H1 (cell line): Measurements from ENCODE around the gene KRTAP4-9. TPM values are rescaled to one million over a fixed set of nuclear protein-coding genes. Genes with fewer than 3 reads are reported as not detected.
"Not testable (repeated sequence)": the region's sequence is repeated elsewhere in the genome, so short reads cannot be mapped to it uniquely, and the experiment has no call there.

Source experiments
- CTCF ChIA-PET: fragments of 300-600 bp; sonication (Branson Sonifier 250); formaldehyde crosslinking; loops from one replicate; lab custom pipeline; 2021; ENCODE audit not compliant: partially characterized antibody; lab: Charles Lee
- POLR2A ChIA-PET: fragments of 300-600 bp; sonication (Branson Sonifier 250); formaldehyde crosslinking; loops from one replicate; lab custom pipeline; 2021; ENCODE audit warnings: inconsistent platforms; ENCODE audit not compliant: partially characterized antibody; lab: Charles Lee
- DNase-seq, 2 experiments: peaks; one replicate each; pipeline versions ENCODE4 v3.0.0 to v3.0.0-alpha.2; 2010 to 2022; ENCODE audit warnings: low spot score in 2 of 2, low read depth in 1 of 2, mixed read lengths in 1 of 2
- FAIRE-seq: peaks from 2 replicates; lab custom pipeline; 2011; peaks lifted over from hg19 to GRCh38; lab: Jason Lieb, UNC
- H2AFZ ChIP-seq: 2 replicates; pipeline ENCODE4 v1.8.1; 2012; ENCODE audit warnings: low read length, inconsistent platforms
- H2AK5ac ChIP-seq: 2 replicates; pipeline ENCODE4 v1.6.1; 2013; ENCODE audit warnings: low read depth, low read length
- H2BK120ac ChIP-seq: replicated peaks from 2 replicates; pipeline ENCODE3; 2013; ENCODE audit warnings: low read depth, low read length, inconsistent platforms
- H2BK12ac ChIP-seq: 2 replicates; pipeline ENCODE4 v1.6.1; 2013; ENCODE audit warnings: low read depth, low read length
- H2BK15ac ChIP-seq: 2 replicates; pipeline ENCODE4 v1.6.1; 2013; ENCODE audit warnings: low read length
- H2BK20ac ChIP-seq: 2 replicates; pipeline ENCODE4 v1.6.1; 2013; ENCODE audit warnings: low read length
- H2BK5ac ChIP-seq: 2 replicates; pipeline ENCODE4 v1.6.1; 2013; ENCODE audit warnings: low read depth, low read length
- H3K14ac ChIP-seq: 2 replicates; pipeline ENCODE4 v1.6.1; 2013; ENCODE audit warnings: inconsistent platforms; ENCODE audit not compliant: insufficient read length
- H3K18ac ChIP-seq: 2 replicates; pipeline ENCODE4 v1.6.1; 2013; ENCODE audit warnings: low read length; ENCODE audit errors: extremely low read depth
- H3K23ac ChIP-seq: 2 replicates; pipeline ENCODE4 v1.6.1; 2013; ENCODE audit warnings: inconsistent platforms; ENCODE audit not compliant: insufficient read length
- H3K23me2 ChIP-seq: 2 replicates; pipeline ENCODE4 v1.6.1; 2013; ENCODE audit warnings: low read depth, low read length
- H3K27ac ChIP-seq: 2 replicates; pipeline ENCODE4 v1.6.1; 2011; ENCODE audit warnings: low read depth, low read length, inconsistent platforms
- H3K27me3 ChIP-seq, 4 experiments: replicated peaks in 1 of 4; 1 replicate in 1 of 4; 2 replicates in 3 of 4; pipeline versions ENCODE4 v1.6.1 to v1.8.1; 2011 to 2013; ENCODE audit warnings: low read length in 3 of 4, mild to moderate bottlenecking in 3 of 4, inconsistent platforms in 2 of 4, mixed read lengths in 2 of 4, moderate library complexity in 1 of 4; ENCODE audit not compliant: control insufficient read depth in 3 of 4, insufficient read depth in 3 of 4; ENCODE audit errors: extremely low read depth in 1 of 4
- H3K36me3 ChIP-seq, 4 experiments: 2 replicates each; pipeline versions ENCODE4 v1.6.1 to v1.8.1; 2011 to 2013; ENCODE audit warnings: mild to moderate bottlenecking in 4 of 4, low read length in 3 of 4, moderate library complexity in 2 of 4, control low read depth in 1 of 4, inconsistent platforms in 1 of 4; ENCODE audit not compliant: insufficient read depth in 4 of 4, control insufficient read depth in 2 of 4
- H3K4ac ChIP-seq: replicated peaks from 2 replicates; pipeline ENCODE3; 2013; ENCODE audit warnings: low read length, low read depth, mixed read lengths, inconsistent platforms; ENCODE audit not compliant: insufficient read length
- H3K4me1 ChIP-seq, 4 experiments: replicated peaks in 1 of 4; 1 replicate in 1 of 4; 2 replicates in 3 of 4; pipeline versions ENCODE4 v1.6.1 to v1.8.1; 2011 to 2013; ENCODE audit warnings: low read length in 3 of 4, inconsistent platforms in 2 of 4, mixed read lengths in 1 of 4; ENCODE audit not compliant: insufficient read depth in 4 of 4, control insufficient read depth in 3 of 4
- H3K4me2 ChIP-seq, 2 experiments: 2 replicates each; pipeline versions ENCODE4 v1.6.1 to v1.8.1; 2011 to 2013; ENCODE audit warnings: low read depth in 2 of 2, low read length in 2 of 2, control low read depth in 1 of 2, inconsistent platforms in 1 of 2, mild to moderate bottlenecking in 1 of 2; ENCODE audit not compliant: insufficient read depth in 1 of 2
- H3K4me3 ChIP-seq, 4 experiments: fragments of 200-600, 300-600 bp in 1 of 4; sonication (generic), shearing (Covaris generic), sonication (Bioruptor Twin) in 1 of 4; 2 replicates each; pipeline versions ENCODE4 v1.5.1 to v1.8.1; 2011 to 2016; ENCODE audit warnings: low read length in 4 of 4, low read depth in 3 of 4, control low read depth in 2 of 4, inconsistent platforms in 2 of 4, mild to moderate bottlenecking in 2 of 4, mixed read lengths in 1 of 4, moderate library complexity in 1 of 4; ENCODE audit not compliant: insufficient read depth in 2 of 4; ENCODE audit errors: extremely low read depth in 1 of 4
- H3K56ac ChIP-seq: replicated peaks from 2 replicates; pipeline ENCODE3; 2013; ENCODE audit warnings: low read depth, mild to moderate bottlenecking, mixed read lengths, low read length, inconsistent platforms; ENCODE audit not compliant: insufficient read length
- H3K79me1 ChIP-seq: 2 replicates; pipeline ENCODE4 v1.6.1; 2013; ENCODE audit warnings: low read depth, low read length, control low read depth
- H3K79me2 ChIP-seq, 2 experiments: 2 replicates each; pipeline versions ENCODE4 v1.6.1 to v1.8.1; 2012 to 2013; ENCODE audit warnings: low read length in 2 of 2, mild to moderate bottlenecking in 2 of 2, inconsistent platforms in 1 of 2; ENCODE audit not compliant: insufficient read depth in 2 of 2, control insufficient read depth in 1 of 2
- H3K9ac ChIP-seq, 4 experiments: replicated peaks in 1 of 4; 1 replicate in 1 of 4; 2 replicates in 3 of 4; pipeline versions ENCODE4 v1.6.1 to v1.8.1; 2011 to 2013; ENCODE audit warnings: low read depth in 3 of 4, low read length in 3 of 4, control low read depth in 2 of 4, mild to moderate bottlenecking in 2 of 4, moderate library complexity in 2 of 4, inconsistent platforms in 1 of 4; ENCODE audit errors: extremely low read depth in 1 of 4
- H3K9me3 ChIP-seq, 2 experiments: 2 replicates each; pipeline versions ENCODE4 v1.6.1 to v1.8.1; 2012 to 2013; ENCODE audit warnings: mild to moderate bottlenecking in 2 of 2, moderate library complexity in 2 of 2, control low read depth in 1 of 2, inconsistent platforms in 1 of 2, low read depth in 1 of 2, low read length in 1 of 2, mixed read lengths in 1 of 2; ENCODE audit not compliant: insufficient read depth in 2 of 2
- H4K20me1 ChIP-seq, 2 experiments: replicated peaks in 1 of 2; 2 replicates each; pipeline versions ENCODE3 to v1.8.1; 2011 to 2013; ENCODE audit warnings: inconsistent platforms in 2 of 2, low read length in 2 of 2, mild to moderate bottlenecking in 1 of 2; ENCODE audit not compliant: insufficient read depth in 2 of 2, control insufficient read depth in 1 of 2
- H4K5ac ChIP-seq: 2 replicates; pipeline ENCODE4 v1.6.1; 2013; ENCODE audit warnings: low read length, low read depth, mixed read lengths, inconsistent platforms; ENCODE audit not compliant: insufficient read length
- H4K8ac ChIP-seq: 2 replicates; pipeline ENCODE4 v1.8.0; 2013; ENCODE audit warnings: mild to moderate bottlenecking, moderate library complexity, low read length, inconsistent platforms; ENCODE audit not compliant: insufficient read depth; ENCODE audit errors: extremely low read depth
- H4K91ac ChIP-seq: replicated peaks from 2 replicates; pipeline ENCODE3; 2013; ENCODE audit warnings: low read length, mixed read lengths, inconsistent platforms; ENCODE audit not compliant: insufficient read length
- WGBS, 2 experiments: shearing (Covaris generic) in 1 of 2; methylation state at CpG; one replicate each; pipeline versions ENCODE4 v1.1.6 to v1.1.7; 2013 to 2015; ENCODE audit warnings: low lambda C conversion rate in 2 of 2, mixed read lengths in 2 of 2, inconsistent platforms in 1 of 2, low coverage in 1 of 2, missing lambda C conversion rate in 1 of 2; ENCODE audit not compliant: insufficient replicate concordance in 2 of 2, insufficient coverage in 1 of 2, insufficient read length in 1 of 2; ENCODE audit errors: extremely low coverage in 1 of 2, missing lambda C conversion rate in 1 of 2; 5-methylcytosine and 5-hydroxymethylcytosine counted together
- polyA plus RNA-seq, 7 experiments: library from polyadenylated mRNA; depleted of rRNA in 3 of 7; stranded (reverse) in 5 of 7; unstranded in 2 of 7; fragments of >200 nt in 5 of 7; fragments of 200-250 nt in 2 of 7; gene quantifications; 1 replicate in 5 of 7; 2 replicates in 1 of 7; 4 replicates in 1 of 7; pipeline versions ENCODE4 v1.2.1 to v1.2.3, GENCODE V29; 2011 to 2013; ENCODE audit warnings: missing spikeins in 2 of 7, mixed read lengths in 2 of 7
- total RNA-seq: library from RNA; stranded (reverse); fragmentation: NEBNext Ultra II Directional; extraction: Animal tissue kit (Norgen Biotek cat#: 25700); gene quantifications from 2 replicates; pipeline ENCODE4 v1.2.1, GENCODE V29; 2021

KRTAP4-9 gene
- total and polyA plus RNA-seq, 2 of the 8 experiments (the other 6 are each of a cell fraction or from before 2014, with no cell fraction given), result not detected

DNA sequence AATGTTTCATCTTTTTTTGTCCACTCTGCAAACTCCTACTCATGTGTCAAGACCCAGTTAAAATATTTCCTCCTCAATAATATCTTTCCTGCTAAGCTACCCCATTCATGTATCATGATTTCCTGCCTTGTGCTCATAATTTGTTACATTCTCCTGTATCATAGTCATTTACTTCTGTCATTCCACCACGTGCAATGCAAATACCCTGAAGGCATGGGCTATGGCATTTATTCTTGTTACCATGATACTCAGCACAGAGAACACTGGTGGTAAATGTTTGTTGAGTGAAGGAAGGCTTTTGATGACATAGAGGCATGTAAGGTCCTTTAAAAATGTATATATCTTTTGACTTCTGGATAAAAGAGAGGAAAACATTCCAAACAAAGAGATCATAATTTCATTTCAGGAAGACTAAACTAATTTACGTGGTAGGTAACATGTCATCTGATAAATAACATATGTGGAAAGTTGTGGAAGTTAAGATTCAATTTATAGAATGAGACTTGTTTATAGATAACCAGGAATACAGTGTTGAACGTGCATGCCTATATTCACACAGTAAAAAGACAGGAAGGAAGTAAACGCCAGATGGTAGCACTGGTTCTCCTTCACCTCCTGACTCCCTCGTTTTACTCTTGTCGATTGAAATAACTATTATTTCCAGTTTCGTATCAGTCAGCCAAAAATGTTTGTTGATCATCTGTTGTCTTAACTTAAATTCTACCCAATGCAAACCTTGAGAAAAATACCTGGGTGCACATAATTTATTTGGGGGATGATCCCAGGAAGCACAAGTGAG lies 5.3 kb upstream of the KRTAP4-9 start:
- H3K4me1 ChIP-seq, FAIRE-seq: not testable (repeated sequence)

More for the DNA sequence above, 5.3 kb upstream of the KRTAP4-9 start:
- H3K23me2 ChIP-seq, H3K4me2 ChIP-seq, H2BK20ac ChIP-seq, H2BK120ac ChIP-seq, H4K5ac ChIP-seq, H3K36me3 ChIP-seq, H3K79me2 ChIP-seq, CTCF ChIA-PET, H3K9me3 ChIP-seq, H4K20me1 ChIP-seq, H4K91ac ChIP-seq, H3K27ac ChIP-seq, H3K4me3 ChIP-seq, H2AFZ ChIP-seq, H2BK5ac ChIP-seq, DNase-seq, H4K8ac ChIP-seq, H3K18ac ChIP-seq, H2AK5ac ChIP-seq, H2BK15ac ChIP-seq, H3K23ac ChIP-seq, H3K14ac ChIP-seq, H3K56ac ChIP-seq, H3K4ac ChIP-seq, H2BK12ac ChIP-seq, H3K79me1 ChIP-seq, H3K27me3 ChIP-seq, POLR2A ChIA-PET, H3K9ac ChIP-seq: not testable (repeated sequence)
- WGBS, 2 experiments, result 90% methylated on average over 7 of the region's 7 CpGs; no CpG with 5 or more reads in 1 of the 2 experiments
